NK-92 (cell line): ENCODE measurements around the gene DHCR7.

ENCODE experiments used
- DNase-seq: peaks from one replicate; lab custom pipeline; 2025; ENCODE audit not compliant: unreplicated experiment; lab: John Stamatoyannopoulos, UW

Gene DHCR7

DNA sequence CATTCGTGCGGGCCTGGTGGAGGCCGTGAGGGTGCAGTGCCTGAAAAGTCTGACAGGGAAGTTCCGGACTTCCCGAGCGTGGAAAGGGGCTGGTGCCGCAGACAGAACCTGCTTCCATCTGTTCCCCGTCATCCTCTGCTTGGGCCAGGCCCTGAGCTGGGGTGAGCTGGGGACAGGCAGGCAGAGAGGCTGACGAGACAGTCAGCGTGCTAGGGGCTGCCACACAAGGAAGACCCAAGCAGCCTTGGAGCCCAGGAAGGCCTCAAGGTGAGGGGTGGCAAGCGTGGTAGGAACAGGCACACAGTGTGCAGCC, 30.3 kb upstream of the DHCR7 start:
- no peak for DNase-seq

DNA sequence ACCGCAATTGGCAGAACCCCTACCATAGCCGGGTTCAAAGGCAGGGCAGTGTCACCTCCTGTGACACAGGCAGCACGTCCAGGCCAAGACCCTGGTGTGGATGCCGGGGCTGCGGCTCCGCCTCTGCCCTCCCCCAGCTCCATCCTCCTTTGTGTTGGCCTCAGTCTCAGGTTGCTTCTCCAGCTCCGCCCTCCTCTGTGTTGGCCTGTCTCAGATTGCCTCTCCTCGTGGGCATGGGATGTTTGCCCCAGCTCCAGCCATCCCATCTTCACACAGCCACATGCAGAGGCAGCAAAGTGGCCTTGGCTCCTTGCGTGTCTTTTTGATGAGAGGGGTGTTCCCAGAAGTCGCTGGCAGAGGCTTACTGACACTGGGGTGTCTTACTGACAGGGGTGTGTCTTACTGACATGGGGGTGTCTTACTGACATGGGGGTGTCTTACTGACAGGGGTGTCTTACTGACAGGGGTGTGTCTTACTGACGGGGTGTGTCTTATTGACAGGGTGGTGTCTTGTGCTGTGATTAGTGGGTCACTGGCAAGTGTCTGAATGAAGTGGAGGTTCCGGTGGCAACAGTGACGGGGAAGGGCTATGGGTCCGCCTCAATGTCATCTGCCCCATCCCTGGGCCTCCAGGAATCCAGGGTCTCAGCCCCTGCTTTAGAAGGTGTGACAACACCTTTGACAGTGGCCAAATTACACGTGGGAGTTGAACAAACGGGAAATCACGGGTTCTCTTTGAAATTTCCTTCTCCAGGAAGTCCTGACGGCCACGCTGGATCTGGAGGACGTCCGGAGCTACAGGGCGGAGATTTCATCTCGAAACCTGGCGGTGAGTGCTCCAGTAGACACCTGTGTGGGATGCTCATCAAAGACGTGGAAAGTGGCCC, 29.7 kb upstream of the DHCR7 start:
- DNase-seq = no peak

DNA sequence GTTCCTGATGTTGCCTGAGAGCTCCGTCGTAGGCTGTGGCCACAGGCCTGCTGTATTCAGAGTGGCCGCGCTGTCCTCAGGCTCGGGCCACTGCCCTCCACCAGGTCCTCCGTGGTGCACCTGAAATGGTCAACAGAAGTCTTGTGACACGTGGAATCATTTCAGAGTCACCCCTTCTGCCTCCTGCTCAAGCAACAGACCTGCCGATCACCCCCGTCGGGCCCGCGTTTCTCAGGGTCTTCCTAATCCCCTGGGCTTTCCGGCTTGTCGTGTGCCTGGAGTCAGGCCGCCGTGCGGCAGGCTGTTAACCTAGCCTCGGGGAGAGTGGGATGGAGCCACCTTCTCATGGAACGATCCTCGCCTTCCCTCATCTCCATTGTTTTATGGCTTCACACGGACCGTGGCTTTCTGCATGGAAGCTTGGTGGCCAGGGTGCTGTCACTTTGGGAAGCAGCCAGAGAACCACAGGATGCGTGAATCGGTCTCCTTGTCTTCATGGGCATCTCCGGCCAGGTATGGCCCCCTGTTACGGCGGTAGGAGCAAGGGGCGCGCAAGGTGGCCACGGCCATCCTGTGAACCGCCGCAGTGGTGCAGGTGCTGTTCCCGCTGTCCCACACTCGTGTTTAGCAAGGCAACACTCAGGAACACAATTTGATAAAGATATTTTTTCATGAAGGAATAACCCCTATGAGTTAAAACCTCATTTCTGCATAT, 28.9 kb upstream of the DHCR7 start:
- DNase-seq = no peak

DNA sequence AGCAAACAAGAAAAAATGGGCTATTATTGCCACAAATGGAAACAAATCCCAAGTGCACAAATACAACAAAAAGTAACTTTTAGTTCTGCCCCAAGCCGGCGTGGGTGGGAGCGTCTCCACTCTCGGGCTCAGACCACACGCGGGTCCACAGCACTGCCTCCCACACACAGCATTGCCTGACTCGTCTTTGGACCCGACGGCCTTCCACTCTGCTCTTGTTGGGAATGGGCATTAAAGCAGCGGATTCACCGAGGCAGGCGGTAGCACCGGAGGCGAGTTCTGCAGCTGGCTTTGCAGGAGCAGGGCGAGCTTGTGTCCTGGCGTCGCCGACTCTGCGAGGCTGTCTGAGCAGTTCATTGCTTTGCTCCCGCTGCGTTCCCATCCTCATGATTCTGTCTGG, 27.8 kb upstream of the DHCR7 start:
- no peak for DNase-seq

DNA sequence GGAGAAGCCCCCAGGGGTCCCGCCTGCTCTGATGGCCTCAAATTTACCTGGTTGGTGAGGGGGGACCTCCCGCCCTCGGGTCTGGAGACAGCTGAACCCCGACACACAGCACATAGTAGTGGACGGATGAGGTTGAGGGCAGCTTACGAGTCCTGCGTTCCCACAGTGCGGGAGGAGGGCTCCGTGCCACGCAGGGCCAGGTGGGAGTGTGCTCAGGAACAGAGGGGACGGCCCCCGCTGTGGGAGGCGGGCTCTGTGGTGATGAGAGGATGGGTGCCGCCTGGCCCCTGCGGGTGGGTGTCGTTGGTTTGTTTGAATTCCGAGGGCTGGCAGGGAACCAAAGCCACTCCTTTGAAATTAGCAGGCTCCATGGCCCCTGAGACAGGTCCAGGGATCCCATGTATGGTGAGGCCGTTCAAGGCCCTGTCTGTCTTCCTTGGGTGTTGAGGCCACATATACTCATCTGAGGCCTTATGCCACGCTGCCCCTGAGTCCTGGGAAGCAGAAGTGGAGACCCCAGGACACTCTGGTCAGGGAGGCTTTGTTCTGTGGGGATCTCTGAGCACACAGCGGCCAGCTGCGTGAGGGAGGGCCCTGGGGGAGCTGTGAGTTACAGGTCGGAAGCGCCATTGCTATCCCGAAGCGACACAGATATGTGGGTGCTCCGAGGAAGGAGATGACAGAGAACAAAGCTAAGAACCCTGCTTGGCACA, 26.7 kb upstream of the DHCR7 start:
- DNase-seq = no peak

DNA sequence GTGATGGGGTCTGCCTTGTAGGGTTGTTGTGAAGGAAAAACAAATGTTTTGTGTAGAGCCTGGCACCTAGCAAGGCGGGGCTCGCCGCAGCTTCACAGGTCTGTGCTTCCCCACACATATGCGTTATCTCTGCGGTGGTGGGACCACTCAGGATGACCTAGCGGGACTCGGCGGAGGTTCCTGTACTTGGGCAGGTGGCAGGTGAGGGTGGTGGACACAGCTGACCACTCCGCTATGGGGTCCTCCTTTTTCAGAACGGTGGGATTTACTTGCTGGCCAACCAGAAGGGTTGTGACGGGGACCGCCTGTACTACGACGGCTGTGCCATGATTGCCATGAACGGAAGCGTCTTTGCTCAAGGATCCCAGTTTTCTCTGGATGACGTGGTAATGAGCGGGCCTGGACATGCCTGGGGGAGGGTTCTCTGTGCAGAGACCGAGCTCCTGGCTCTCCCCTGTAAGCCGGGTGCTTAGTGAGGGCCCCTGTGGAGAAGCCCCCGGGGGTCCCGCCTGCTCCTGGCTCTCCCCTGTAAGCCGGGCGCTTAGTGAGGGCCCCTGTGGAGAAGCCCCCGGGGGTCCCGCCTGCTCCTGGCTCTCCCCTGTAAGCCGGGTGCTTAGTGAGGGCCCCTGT, 26.1 kb upstream of the DHCR7 start:
- DNase-seq = no peak

DNA sequence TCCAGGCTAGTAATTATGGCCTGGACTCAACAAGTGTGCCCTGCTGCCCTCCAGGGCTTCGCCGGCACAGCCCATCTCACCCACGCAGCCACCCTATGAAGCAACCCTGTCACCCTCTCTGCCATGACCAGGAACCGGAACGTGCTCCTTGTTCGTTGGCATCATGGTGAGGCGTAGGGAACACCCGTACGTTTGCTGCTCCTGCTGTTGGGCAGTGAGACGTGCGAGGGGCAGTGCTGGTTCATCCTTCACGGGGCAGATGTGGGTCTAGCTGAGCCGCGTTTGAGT, 25.5 kb upstream of the DHCR7 start:
- no peak for DNase-seq

DNA sequence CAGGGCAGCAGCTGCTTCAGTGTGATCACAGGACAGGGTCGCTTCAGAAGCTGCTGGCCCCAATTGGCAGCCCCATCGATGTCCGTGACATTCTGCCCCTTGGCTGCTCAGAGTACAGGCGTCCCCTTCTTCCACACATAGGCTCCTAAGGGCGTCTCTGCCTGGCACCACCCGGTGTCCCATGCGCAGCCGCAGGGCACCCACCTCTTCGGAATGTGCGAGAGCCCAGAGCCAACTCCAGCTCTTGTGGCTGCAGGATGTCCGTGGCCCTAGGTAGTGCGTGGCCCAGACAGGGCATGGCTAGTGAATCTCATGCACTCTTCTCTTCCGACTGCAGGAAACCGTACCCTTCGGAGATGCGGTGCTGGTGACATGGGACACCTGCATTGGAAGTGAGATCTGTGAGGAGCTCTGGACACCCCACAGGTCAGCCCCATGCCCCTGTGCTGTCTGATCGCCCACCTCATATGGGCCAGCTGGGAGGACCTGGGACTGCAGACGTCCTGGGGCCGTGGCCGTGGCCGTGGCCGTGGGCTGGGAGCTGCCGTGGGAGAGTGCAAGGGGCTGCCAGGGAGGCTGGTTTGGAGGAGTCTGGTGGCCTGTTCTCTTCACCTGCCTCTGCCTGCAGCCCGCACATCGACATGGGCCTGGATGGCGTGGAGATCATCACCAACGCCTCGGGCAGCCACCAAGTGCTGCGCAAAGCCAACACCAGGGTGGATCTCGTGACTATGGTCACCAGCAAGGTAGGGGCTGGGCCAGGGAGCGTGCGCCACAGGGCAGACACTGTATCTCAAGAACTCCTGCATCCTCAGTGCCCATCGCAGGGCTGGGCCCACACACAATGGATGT, 25.0 kb upstream of the DHCR7 start:
- DNase-seq = no peak

DNA sequence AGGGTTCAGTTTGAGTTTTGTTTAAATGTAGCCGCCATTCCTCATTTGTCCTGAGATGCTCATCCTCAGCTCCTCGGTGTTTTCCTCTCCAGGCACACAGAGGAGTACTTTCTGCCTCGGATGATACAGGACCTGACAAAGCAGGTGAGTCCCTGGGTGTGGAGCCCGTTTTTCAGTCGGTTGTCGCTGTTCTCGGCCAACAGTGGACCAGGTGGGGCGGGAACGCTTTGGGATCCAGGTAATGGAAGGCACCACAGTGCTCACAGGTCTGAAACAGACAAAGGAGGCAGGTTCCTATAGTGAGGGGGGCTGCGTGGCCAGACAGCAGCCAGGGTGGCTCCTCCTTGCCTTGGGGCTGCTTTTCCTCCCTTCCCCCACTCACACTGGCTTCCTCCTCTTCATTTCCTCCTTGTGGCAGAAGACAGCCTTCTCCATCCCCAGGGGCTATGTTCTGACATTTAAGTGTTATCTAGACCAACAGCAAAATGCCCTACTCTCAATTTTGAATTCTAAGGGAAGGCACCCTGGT, 24.2 kb upstream of the DHCR7 start:
- DNase-seq = no peak

DNA sequence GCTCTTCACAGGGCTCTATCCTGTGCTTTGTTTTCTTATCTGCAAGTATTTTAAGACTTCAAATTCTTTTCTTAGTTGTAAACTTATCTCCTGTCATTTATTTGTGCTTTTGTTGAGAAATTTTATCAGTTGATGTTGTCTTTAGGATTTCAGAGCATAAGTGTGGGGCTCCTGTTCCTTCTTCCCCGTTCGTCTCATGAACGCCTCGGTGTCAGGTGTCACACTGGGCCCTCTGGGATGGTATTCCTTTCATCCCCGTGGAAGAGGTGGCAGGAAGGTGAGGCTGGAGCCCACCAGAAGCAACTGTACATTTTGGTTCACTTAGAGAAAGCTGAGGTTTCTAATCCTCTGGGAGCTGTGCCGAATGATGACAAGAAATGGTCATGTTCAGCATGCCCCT, 22.8 kb upstream of the DHCR7 start:
- DNase-seq = no peak

DNA sequence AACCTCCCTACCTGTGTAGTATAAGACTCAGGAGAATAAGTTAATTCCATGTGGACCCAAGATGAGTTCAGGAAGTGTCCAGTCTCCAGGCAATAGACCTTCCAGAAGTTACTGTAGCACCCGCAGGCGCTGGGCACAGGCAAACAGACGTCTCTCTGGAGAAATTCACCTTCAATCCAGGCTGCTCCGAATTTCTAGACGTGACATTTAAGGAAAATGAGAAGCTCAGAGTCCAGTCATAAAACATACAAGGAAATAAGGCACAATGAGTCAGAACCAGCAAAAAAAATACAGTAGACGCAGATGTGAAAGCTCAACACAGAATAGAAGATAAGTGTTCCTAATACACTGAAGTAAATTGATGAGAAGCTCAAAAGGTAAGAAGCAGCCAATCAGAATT, 19.0 kb upstream of the DHCR7 start:
- no peak for DNase-seq

DNA sequence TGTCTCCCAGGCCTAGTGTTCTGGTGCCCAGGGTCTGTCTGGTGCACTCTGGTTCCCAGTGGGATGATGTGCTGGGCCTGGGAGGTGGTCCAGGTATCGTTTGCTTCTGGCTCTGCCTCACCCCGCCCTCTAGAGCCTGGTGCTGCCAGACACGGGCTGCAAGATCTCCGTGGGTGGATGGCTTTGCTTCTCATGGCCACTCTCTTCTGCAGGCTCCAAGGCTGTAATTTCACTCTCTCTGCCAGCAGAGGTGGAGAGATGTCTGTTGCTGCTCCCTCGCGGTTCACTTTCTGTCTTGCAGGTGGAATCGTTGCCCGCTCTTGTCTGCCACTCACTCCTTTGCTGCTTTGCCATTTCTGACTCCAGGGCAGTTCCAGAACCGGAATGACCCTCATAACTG, 18.2 kb upstream of the DHCR7 start:
- DNase-seq = no peak

DNA sequence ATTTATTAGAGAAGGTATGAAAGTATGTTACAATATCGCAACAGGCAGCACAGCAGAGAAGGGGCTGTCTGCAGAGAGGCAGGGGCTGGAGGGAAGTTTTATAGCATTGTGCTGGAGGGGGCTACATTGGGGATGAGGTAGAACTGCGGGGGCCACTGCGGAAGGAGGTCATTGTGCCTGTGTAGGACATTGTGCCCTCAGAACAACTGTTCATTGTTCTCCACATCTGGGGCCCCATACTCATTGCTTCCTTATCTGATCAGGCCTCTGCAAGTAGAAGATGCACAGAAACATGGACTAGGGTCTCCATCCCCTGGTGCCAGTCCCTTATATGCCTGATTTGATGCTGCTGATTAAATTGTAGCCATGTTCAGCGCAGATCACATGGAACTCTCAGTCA, 16.9 kb upstream of the DHCR7 start:
- DNase-seq = no peak

DNA sequence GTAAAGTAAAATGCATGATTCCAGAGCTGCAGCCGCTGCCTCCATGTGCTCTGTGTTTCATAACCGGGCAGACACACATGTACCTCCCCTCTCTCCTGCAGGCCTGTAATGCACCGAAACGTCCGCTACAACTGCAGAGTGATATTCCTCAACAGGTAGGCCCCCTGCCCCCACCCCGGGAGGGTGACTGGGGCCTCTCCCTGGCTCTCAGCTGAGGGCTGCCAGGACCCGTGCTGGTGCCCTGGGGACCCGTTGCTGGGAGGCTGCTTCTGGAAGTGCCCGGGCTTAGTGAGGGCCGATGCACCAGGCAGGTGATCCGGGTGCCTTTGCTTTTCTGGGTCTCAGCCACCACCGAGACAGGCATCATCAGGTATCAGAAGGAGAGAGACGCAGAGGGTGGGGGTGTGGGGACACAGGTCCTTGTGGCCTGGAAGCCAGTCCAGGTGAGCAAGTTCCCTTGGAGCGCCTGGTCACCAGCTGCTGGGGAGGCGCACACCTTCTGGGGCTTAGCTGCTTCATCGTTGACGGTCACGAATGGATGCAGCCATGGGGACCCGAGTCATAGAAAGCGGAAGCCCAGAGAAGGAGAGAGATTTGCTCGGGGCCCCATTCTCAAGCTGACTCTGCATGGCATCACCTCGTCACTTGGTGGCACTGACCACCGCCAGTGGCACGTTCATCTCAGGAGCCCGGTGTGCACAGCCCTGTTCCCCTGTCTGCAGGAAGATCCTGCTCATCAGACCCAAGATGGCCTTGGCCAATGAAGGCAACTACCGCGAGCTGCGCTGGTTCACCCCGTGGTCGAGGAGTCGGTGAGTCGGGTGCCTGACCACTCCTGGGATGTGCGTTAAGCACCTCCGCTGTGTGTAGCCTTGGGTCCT, 15.4 kb upstream of the DHCR7 start:
- DNase-seq = no peak

DNA sequence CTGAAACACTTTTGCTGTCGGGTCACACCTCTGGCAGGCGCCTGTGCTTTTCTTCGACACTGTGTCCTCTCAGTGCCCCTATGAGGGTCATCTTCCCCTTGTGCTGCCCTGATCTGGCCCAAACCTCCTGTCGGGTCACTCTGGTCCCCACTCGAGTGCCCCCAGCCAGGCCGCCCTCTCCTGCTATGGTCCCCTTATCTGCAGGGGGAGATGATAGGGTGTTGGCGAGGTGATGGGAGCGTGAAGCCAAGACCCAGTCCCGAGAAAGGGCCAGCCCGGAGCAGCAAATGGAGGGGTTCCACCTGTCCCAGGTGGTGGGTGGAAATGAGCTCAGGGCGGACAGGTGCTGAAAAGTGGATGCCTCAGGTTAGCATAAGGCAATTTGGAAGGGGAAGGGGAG, 14.5 kb upstream of the DHCR7 start:
- no peak for DNase-seq

DNA sequence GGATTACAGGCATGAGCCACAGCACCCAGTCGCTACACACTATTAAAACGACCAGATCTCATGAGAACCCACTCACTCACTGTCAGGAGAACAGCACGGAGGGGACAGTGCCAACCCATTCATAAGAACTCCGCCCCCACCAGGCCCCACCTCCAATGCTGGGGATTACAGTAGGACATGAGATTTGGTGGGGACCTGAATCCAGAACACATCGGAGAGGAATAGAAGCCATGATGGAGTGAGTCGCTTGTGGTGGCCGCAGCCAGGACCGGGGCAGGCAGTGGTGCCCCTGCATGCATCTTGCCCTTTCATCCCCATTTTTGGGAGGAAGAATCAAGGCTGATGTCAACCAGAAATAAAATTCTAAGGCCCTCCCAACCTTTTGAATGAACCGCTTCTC, 13.5 kb upstream of the DHCR7 start:
- no peak for DNase-seq

DNA sequence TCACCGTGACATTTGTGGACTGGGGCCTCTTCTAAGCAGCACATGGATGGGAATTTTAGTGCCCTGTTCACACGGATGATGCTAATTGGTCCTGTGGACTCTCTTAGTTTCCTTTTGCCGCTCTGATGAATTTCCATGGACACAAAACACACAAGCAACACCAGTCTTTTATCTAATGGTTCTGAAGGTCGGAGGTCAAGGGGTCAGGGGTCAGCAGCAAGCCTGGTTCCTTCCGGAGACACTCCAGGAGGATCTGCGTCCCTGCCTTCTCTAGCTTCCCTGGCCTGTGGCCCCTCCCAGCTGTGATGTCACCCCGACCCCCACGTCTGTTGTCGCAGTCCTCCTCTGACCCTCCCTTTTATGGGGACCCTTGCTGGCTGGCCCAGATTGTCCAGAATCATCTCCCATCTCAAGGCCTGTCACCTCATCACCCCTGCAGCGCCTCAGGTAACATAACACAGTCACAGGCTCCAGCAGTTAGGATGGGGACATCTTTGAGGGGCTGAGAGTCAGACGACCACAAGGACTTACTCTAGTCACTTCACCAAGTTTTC, 11.7 kb upstream of the DHCR7 start:
- DNase-seq = no peak

DNA sequence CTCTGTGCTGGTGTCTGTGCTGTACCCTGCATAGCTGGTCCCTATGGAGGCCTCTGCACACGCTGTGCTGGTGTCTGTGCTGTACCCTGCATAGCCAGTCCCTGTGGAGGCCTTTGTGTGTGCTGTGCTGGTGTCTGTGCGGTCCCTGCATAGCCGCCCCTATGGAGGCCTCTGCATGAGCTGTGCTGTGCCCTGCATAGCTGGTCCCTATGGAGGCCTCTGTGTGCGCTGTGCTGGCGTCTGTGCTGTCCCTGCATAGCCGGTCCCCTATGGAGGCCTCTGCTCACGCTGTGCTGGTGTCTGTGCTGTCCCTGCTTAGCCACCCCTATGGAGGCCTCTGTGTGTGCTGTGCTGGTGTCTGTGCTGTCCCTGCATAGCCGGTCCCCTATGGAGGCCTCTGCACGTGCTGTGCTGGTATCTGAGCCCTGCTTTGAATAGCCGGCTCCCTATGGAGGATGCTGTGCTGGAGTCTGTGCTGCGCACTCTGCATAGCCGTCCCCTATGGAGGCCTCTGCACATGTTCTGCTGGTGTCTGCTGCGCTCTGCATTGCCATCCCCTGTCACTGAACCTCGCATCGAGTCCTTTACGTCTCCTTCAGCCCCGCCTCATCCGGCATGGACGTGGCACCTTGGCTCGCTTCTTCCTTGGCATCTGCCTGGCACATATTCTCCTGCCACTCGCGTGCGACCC, 11.0 kb upstream of the DHCR7 start:
- no peak for DNase-seq
